WTC11 (cell line): ENCODE measurements around the gene NNT. TPM values are rescaled to one million over a fixed set of nuclear protein-coding genes. Genes with fewer than 3 reads are reported as not detected.
"Not testable (repeated sequence)": the region's sequence is repeated elsewhere in the genome, so short reads cannot be mapped to it uniquely, and the experiment has no call there.

Source experiments
- ATAC-seq: fragments of 200-7000 bp; cut with Tn5 transposase; 2 replicates; pipeline ENCODE4 v1.10.0; 2021; ENCODE audit warnings: mild to moderate bottlenecking, moderate library complexity
- CTCF ChIA-PET: fragments of 300-600 bp; sonication (Branson Sonifier 250); formaldehyde crosslinking; loops from one replicate; lab custom pipeline; 2021; ENCODE audit warnings: antibody characterized with exemption; lab: Charles Lee
- POLR2A ChIA-PET: fragments of 350-600 bp; sonication (Branson Sonifier 250); formaldehyde crosslinking; loops from one replicate; lab custom pipeline; 2021; ENCODE audit warnings: antibody characterized with exemption; lab: Charles Lee
- DNase-seq: peaks from one replicate; pipeline ENCODE4 v3.0.0; 2021; ENCODE audit warnings: low spot score
- H3K27ac Mint-ChIP-seq: 2 replicates; pipeline ENCODE4 v1.8.0; 2021; ENCODE audit warnings: mixed read lengths
- H3K27me3 Mint-ChIP-seq: 2 replicates; pipeline ENCODE4 v1.8.0; 2021; ENCODE audit warnings: low read depth, mild to moderate bottlenecking, moderate library complexity, mixed read lengths
- H3K36me3 Mint-ChIP-seq: 2 replicates; pipeline ENCODE4 v1.8.0; 2021; ENCODE audit warnings: mixed read lengths
- H3K4me1 Mint-ChIP-seq: 2 replicates; pipeline ENCODE4 v1.8.0; 2022; ENCODE audit warnings: mixed read lengths
- H3K4me3 Mint-ChIP-seq: 2 replicates; pipeline ENCODE4 v1.8.0; 2021; ENCODE audit warnings: mild to moderate bottlenecking, moderate library complexity, mixed read lengths
- H3K9me3 Mint-ChIP-seq: 2 replicates; pipeline ENCODE4 v1.8.0; 2021; ENCODE audit warnings: mixed read lengths
- ATF1 ChIP-seq: sonication (generic); formaldehyde crosslinking; IDR thresholded peaks from 2 replicates; pipeline ENCODE4 v1.8.1; 2023; ENCODE audit warnings: mild to moderate bottlenecking, moderate library complexity, missing genetic modification reagents
- E2F1 ChIP-seq: sonication (generic); formaldehyde crosslinking; IDR thresholded peaks from 2 replicates; pipeline ENCODE4 v1.8.0; 2022; ENCODE audit warnings: mild to moderate bottlenecking, missing genetic modification reagents
- E2F4 ChIP-seq: sonication (generic); formaldehyde crosslinking; IDR thresholded peaks from 2 replicates; pipeline ENCODE4 v1.8.1; 2022; ENCODE audit warnings: low read depth, mild to moderate bottlenecking, moderate library complexity, missing genetic modification reagents, borderline replicate concordance
- E2F5 ChIP-seq: sonication (generic); formaldehyde crosslinking; IDR thresholded peaks from 2 replicates; pipeline ENCODE4 v1.8.1; 2022; ENCODE audit warnings: mild to moderate bottlenecking, moderate library complexity, missing genetic modification reagents
- EMX1 ChIP-seq: fragments of 250-450 bp; sonication (Bioruptor Pico); IDR thresholded peaks from 2 replicates; pipeline ENCODE4 v1.8.0; 2021; ENCODE audit warnings: mild to moderate bottlenecking
- ETV6 ChIP-seq: sonication (generic); formaldehyde crosslinking; IDR thresholded peaks from 2 replicates; pipeline ENCODE4 v1.8.1; 2022; ENCODE audit warnings: mild to moderate bottlenecking, missing genetic modification reagents
- JAZF1 ChIP-seq: fragments of 250-450 bp; sonication (Bioruptor Pico); IDR thresholded peaks from 2 replicates; pipeline ENCODE4 v1.9.0; 2021; ENCODE audit warnings: moderate library complexity, mild to moderate bottlenecking, inconsistent platforms
- NFATC4 ChIP-seq: fragments of 250-450 bp; sonication (Bioruptor Pico); IDR thresholded peaks from 2 replicates; pipeline ENCODE4 v1.9.0; 2021; ENCODE audit warnings: mild to moderate bottlenecking
- NFYB ChIP-seq: sonication (generic); formaldehyde crosslinking; conservative IDR thresholded peaks from 2 replicates; pipeline ENCODE4 v1.8.0; 2022; ENCODE audit warnings: low read depth, missing genetic modification reagents
- NR1H2 ChIP-seq: sonication (generic); formaldehyde crosslinking; IDR thresholded peaks from 2 replicates; pipeline ENCODE4 v1.9.0; 2021; ENCODE audit warnings: mild to moderate bottlenecking, moderate library complexity, missing genetic modification reagents
- PREB ChIP-seq: sonication (generic); formaldehyde crosslinking; IDR thresholded peaks from 2 replicates; pipeline ENCODE4 v1.8.1; 2022; ENCODE audit warnings: mild to moderate bottlenecking, missing genetic modification reagents, moderate library complexity, borderline replicate concordance
- SP1 ChIP-seq: sonication (generic); formaldehyde crosslinking; conservative IDR thresholded peaks from 2 replicates; pipeline ENCODE4 v1.8.1; 2022; ENCODE audit warnings: missing genetic modification reagents
- ZNF219 ChIP-seq: sonication (generic); formaldehyde crosslinking; IDR thresholded peaks from 2 replicates; pipeline ENCODE4 v1.8.0; 2023; ENCODE audit warnings: missing genetic modification reagents, mild to moderate bottlenecking, borderline replicate concordance
- ZNF232 ChIP-seq: sonication (generic); formaldehyde crosslinking; IDR thresholded peaks from 2 replicates; pipeline ENCODE4 v1.8.0; 2022; ENCODE audit warnings: mild to moderate bottlenecking, missing genetic modification reagents
- ZNF281 ChIP-seq: sonication (generic); formaldehyde crosslinking; IDR thresholded peaks from 2 replicates; pipeline ENCODE4 v1.8.0; 2023; ENCODE audit warnings: mild to moderate bottlenecking, missing genetic modification reagents
- ZNF425 ChIP-seq: fragments of 250-450 bp; sonication (Bioruptor Pico); conservative IDR thresholded peaks from 2 replicates; pipeline ENCODE4 v1.9.0; 2021; ENCODE audit warnings: mild to moderate bottlenecking
- ZNF512 ChIP-seq: sonication (generic); formaldehyde crosslinking; IDR thresholded peaks from 2 replicates; pipeline ENCODE4 v1.8.1; 2022; ENCODE audit warnings: missing genetic modification reagents, borderline replicate concordance
- total RNA-seq: library from RNA; stranded (reverse); gene quantifications from 3 replicates; pipeline ENCODE4 v1.2.3, GENCODE V29; 2021

NNT gene
- total RNA-seq, 1 experiment from 2014 or later = 37.6 TPM

GRCh38 chr5:43592363-43592762 lies 10.6 kb upstream of the NNT start:
- DNase-seq (no peak), ATAC-seq (no peak)
- Mint-ChIP-seq H3K27ac (no peak overlapping the region), H3K9me3 (no peaks in the 10 kb centered on the region), H3K4me1 (peaks cover 11% of the 10 kb centered on the region), H3K36me3 (no peaks in the 10 kb centered on the region), H3K4me3 (no peak overlapping the region), H3K27me3 (no peaks in the 10 kb centered on the region)
- TF ChIP-seq E2F4 (CRISPR knock-in tag) = no peak
- ChIA-PET CTCF (no interaction called here), POLR2A (no interaction called here)

- peaks cover 38% of the 10 kb centered on the region for H3K4me1 Mint-ChIP-seq
- H3K27ac Mint-ChIP-seq, DNase-seq, ATAC-seq, H3K27me3 Mint-ChIP-seq, POLR2A ChIA-PET, H3K9me3 Mint-ChIP-seq, H3K4me3 Mint-ChIP-seq, H3K36me3 Mint-ChIP-seq, CTCF ChIA-PET: not testable (repeated sequence)
Observed at GRCh38 chr5:43598927-43599326, 4.1 kb upstream of the NNT start.

- H3K9me3 Mint-ChIP-seq = peaks cover 16% of the 10 kb centered on the region
- no peak for DNase-seq
- POLR2A ChIA-PET = no interaction called here
- ATAC-seq = no peak
- H3K27me3 Mint-ChIP-seq = no peaks in the 10 kb centered on the region
- peaks cover 16% of the 10 kb centered on the region for H3K36me3 Mint-ChIP-seq
- H3K27ac Mint-ChIP-seq = no peak overlapping the region
- H3K4me3 Mint-ChIP-seq = peak overlapping the region; percentile 74
- peaks cover 42% of the 10 kb centered on the region for H3K4me1 Mint-ChIP-seq
- CTCF ChIA-PET = interaction anchor here (1.6 to 2.2 kb wide), 2 partner anchors 23 to 30 kb away, joined by 5 to 18 read pairs; no protein-coding TSS in a partner anchor
- TF ChIP-seq ZNF512 = no peak
- TF ChIP-seq ZNF232 = no peak
- TF ChIP-seq NFATC4 (CRISPR knock-in tag) = no peak
- TF ChIP-seq E2F5 (CRISPR knock-in tag) = no peak
- no peak for TF ChIP-seq PREB (CRISPR knock-in tag)
- no peak for TF ChIP-seq ZNF425 (CRISPR knock-in tag)
- TF ChIP-seq NFYB = no peak
- no peak for TF ChIP-seq JAZF1
- TF ChIP-seq ATF1 = no peak
- TF ChIP-seq EMX1 = no peak
- no peak for TF ChIP-seq ZNF281 (CRISPR knock-in tag)
- no peak for TF ChIP-seq SP1 (CRISPR knock-in tag)
- TF ChIP-seq E2F1 (CRISPR knock-in tag) = no peak
- no peak for TF ChIP-seq NR1H2
- no peak for TF ChIP-seq ETV6 (CRISPR knock-in tag)
- TF ChIP-seq ZNF219 (CRISPR knock-in tag) = no peak
Observed at GRCh38 chr5:43601454-43602260, 1.3 kb upstream of the NNT start.
